Thyroid gland (tissue), 4 donors: ENCODE measurements around the gene NUBPL. TPM values are rescaled to one million over a fixed set of nuclear protein-coding genes. Genes with fewer than 3 reads are reported as not detected.

ENCODE experiments used
- DNase-seq, 2 donors: peaks; one replicate each; pipeline ENCODE4 v3.0.0-alpha.2; 2019
- H3K27ac ChIP-seq, 3 donors: fragments of 200-600 bp; sonication (generic); 1 replicate in 2 of 3; 2 replicates in 1 of 3; pipeline ENCODE4 v1.5.1; 2016 to 2019; ENCODE audit warnings: mild to moderate bottlenecking in 1 of 3, moderate library complexity in 1 of 3
- H3K27me3 ChIP-seq: fragments of 200-600 bp; sonication (generic); one replicate; pipeline ENCODE4 v1.5.1; 2019
- H3K36me3 ChIP-seq, 2 donors: fragments of 200-600 bp; sonication (generic); one replicate each; pipeline ENCODE4 v1.5.1; 2016 to 2019
- H3K4me1 ChIP-seq, 2 donors: fragments of 200-600 bp; sonication (generic); one replicate each; pipeline ENCODE4 v1.5.1; 2017 to 2019
- H3K4me3 ChIP-seq, 3 donors: fragments of 200-600 bp; sonication (generic); replicated peaks in 1 of 3; 1 replicate in 2 of 3; 2 replicates in 1 of 3; pipeline ENCODE4 v1.5.1; 2016; ENCODE audit warnings: mild to moderate bottlenecking in 1 of 3
- H3K9me3 ChIP-seq: fragments of 200-600 bp; sonication (generic); one replicate; pipeline ENCODE4 v1.5.1; 2017
- POLR2A ChIP-seq, 2 donors: fragments of 450-650 bp; IDR thresholded peaks; one replicate each; pipeline ENCODE4 v1.6.1; 2017; ENCODE audit warnings: antibody characterized with exemption in 2 of 2, mild to moderate bottlenecking in 2 of 2, moderate library complexity in 1 of 2
- WGBS, 2 donors: methylation state at CpG; one replicate each; pipeline ENCODE4 v1.1.5; 2017; 5-methylcytosine and 5-hydroxymethylcytosine counted together
- intact Hi-C: fragments of 100-400 bp; cut with DNase I; formaldehyde crosslinking; loops from one replicate; pipeline ENCODE4 v1.15.1; 2023
- total RNA-seq, 4 donors: library from RNA; depleted of rRNA; stranded (reverse); fragments of >200 nt; gene quantifications; one replicate each; pipeline ENCODE4 v1.2.3, GENCODE V29; 2016
- TF ChIP-seq, protein P1 (sequence below), 6 experiments: fragments of 200-600 bp in 3 of 6; fragments of 450-650 bp in 3 of 6; sonication (generic) in 3 of 6; IDR thresholded peaks; one replicate each; pipeline ENCODE4 v1.5.1; 2016 to 2019; ENCODE audit warnings: antibody characterized with exemption in 6 of 6, mild to moderate bottlenecking in 2 of 6, inconsistent platforms in 1 of 6, moderate library complexity in 1 of 6

NUBPL gene
- total RNA-seq, 4 donors from 2014 or later: 12.0 to 27.1 (median 14.2) TPM

DNA sequence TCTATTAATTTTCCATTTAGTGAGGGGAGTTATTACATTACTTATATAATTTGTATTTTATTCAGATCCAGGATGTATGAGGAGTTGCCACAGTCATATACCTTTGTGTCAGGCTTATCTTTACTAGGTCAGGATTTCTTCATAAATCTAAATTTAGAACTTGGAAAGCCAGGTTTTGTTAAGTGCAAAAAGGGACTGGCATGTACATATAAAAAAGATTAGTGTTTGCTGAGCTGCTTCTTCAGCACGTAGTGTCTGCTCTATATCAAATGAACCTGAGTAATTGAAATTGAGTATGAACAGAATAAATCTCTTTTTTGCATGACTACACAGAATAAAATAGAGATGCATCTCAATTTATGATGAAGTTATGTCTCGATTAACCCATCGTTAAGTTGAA, 157.4 kb downstream of the NUBPL start:
- intact Hi-C loops: no loop called here
- no peak for TF ChIP-seq POLR2A (IDR thresholded peaks at IDR 0.05)
- TF ChIP-seq, protein P1, sequence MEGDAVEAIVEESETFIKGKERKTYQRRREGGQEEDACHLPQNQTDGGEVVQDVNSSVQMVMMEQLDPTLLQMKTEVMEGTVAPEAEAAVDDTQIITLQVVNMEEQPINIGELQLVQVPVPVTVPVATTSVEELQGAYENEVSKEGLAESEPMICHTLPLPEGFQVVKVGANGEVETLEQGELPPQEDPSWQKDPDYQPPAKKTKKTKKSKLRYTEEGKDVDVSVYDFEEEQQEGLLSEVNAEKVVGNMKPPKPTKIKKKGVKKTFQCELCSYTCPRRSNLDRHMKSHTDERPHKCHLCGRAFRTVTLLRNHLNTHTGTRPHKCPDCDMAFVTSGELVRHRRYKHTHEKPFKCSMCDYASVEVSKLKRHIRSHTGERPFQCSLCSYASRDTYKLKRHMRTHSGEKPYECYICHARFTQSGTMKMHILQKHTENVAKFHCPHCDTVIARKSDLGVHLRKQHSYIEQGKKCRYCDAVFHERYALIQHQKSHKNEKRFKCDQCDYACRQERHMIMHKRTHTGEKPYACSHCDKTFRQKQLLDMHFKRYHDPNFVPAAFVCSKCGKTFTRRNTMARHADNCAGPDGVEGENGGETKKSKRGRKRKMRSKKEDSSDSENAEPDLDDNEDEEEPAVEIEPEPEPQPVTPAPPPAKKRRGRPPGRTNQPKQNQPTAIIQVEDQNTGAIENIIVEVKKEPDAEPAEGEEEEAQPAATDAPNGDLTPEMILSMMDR (IDR thresholded peaks at IDR 0.05): no peak
- Histone ChIP-seq H3K27me3 (no peaks in the 10 kb centered on the region), H3K4me1 (no peaks in the 10 kb centered on the region), H3K36me3 (no peaks in the 10 kb centered on the region), H3K4me3 (no peak overlapping the region), H3K9me3 (no peaks in the 10 kb centered on the region), H3K27ac (no peak overlapping the region)
- no peak for DNase-seq
- WGBS, 2 donors: 79 to 96% methylated on average over 3 of the region's 3 CpGs

DNA sequence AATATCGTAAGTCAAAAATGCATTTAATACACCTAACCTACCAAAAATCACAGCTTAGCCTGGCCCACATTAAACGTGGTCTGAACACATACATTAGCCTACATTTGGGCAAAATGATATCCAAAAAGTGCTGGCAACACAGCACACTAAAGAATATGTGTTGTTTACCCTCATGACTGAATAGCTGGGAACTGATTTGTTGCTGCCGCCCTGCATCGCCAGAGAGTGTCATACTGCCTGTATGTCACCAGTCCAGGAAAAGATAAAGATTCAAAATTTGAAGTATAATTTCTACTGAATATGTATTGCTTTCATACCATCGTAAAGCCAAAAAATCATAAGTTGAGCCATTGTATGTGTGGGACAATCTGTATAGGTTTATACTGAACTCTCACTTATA, 157.8 kb downstream of the NUBPL start:
- intact Hi-C loops: no loop called here
- no peaks in the 10 kb centered on the region for H3K36me3 ChIP-seq
- TF ChIP-seq POLR2A (IDR thresholded peaks at IDR 0.05): no peak
- TF ChIP-seq, protein P1 (IDR thresholded peaks at IDR 0.05): no peak
- H3K4me3 ChIP-seq: no peak overlapping the region
- H3K27ac ChIP-seq: no peak overlapping the region
- no peaks in the 10 kb centered on the region for H3K9me3 ChIP-seq
- DNase-seq: no peak
- H3K4me1 ChIP-seq: no peaks in the 10 kb centered on the region
- WGBS, 2 donors: 97% methylated on average over 5 of the region's 5 CpGs
- no peaks in the 10 kb centered on the region for H3K27me3 ChIP-seq

DNA sequence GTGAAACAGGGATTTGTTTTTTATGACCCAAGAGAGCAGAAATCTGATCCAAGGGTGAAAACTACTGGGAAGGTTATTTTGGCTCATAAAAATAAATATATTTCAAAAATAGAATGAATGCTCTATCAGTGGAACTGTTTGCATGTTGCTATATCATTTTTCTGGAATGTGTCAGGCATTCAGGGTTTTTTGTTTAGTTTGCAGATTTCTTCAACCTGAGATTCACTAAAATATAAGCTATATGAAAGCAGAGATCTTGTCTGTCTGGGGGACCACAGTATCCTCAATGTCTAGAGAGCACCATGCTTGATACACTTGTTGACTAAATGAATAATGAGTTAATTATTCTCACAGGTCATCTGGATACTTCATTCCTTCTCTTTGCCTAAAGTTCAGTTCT, 165.1 kb downstream of the NUBPL start:
- TF ChIP-seq, protein P1 (IDR thresholded peaks at IDR 0.05): no peak
- no peak for TF ChIP-seq POLR2A (IDR thresholded peaks at IDR 0.05)
- no peak for DNase-seq
- intact Hi-C loops: no loop called here

DNA sequence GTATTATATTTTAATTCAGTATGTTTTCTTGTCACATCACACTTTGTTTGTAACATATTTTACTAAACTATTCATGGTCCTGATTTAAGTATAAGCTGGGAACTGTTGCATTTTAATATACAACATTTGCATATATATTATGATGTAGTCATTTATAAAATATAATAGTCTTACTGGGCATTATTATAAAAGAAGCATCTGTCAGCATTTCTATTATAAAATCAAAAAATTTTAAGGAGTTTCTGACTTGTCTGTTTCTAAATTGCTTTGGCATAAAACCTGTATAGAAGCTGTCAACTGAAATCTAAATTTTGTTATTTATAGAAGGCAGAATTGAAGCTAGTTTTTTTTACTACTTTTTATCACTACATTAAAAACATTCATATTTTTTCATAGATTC, 166.6 kb downstream of the NUBPL start:
- H3K27me3 ChIP-seq: no peaks in the 10 kb centered on the region
- H3K36me3 ChIP-seq: no peaks in the 10 kb centered on the region
- intact Hi-C loops: no loop called here
- no peak overlapping the region for H3K4me3 ChIP-seq
- no peak for DNase-seq
- H3K9me3 ChIP-seq: no peaks in the 10 kb centered on the region
- no peaks in the 10 kb centered on the region for H3K4me1 ChIP-seq
- TF ChIP-seq, protein P1 (IDR thresholded peaks at IDR 0.05): no peak
- no peak for TF ChIP-seq POLR2A (IDR thresholded peaks at IDR 0.05)
- no peak overlapping the region for H3K27ac ChIP-seq

More for the DNA sequence above, 165.1 kb downstream of the NUBPL start:
- Histone ChIP-seq H3K36me3 (no peaks in the 10 kb centered on the region), H3K27me3 (no peaks in the 10 kb centered on the region), H3K27ac (no peak overlapping the region), H3K9me3 (no peaks in the 10 kb centered on the region), H3K4me1 (no peaks in the 10 kb centered on the region), H3K4me3 (no peak overlapping the region)

DNA sequence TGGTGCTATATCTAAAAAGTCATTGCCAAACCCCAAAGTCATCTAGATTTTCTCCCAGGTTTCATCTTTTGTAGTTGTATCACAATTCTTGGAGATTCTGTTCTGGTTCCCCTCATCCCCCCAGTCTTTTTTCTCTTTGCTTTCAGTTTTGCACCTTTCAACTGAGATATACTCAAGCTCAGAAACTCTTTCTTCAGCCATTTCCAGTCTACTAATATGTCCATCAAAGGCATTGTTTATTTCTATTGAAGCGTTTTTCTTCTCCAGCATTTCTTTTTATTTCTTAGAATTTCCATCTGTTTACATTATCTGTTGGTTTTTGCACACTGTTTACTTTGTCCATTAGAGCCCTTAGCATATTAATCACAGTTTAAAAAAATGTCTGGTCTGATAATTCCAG, 179.5 kb downstream of the NUBPL start:
- TF ChIP-seq POLR2A (IDR thresholded peaks at IDR 0.05): no peak
- TF ChIP-seq, protein P1 (IDR thresholded peaks at IDR 0.05): no peak
- no peaks in the 10 kb centered on the region for H3K36me3 ChIP-seq
- no peaks in the 10 kb centered on the region for H3K4me1 ChIP-seq
- no peaks in the 10 kb centered on the region for H3K27me3 ChIP-seq
- no peak overlapping the region for H3K27ac ChIP-seq
- WGBS, 2 donors: 84 to 92% methylated on average over 1 of the region's 1 CpG
- H3K9me3 ChIP-seq: no peaks in the 10 kb centered on the region
- intact Hi-C loops: no loop called here
- H3K4me3 ChIP-seq: no peak overlapping the region
- DNase-seq: no peak
